Measurements from ENCODE around the gene NAALADL2.

NAALADL2 gene

DNA sequence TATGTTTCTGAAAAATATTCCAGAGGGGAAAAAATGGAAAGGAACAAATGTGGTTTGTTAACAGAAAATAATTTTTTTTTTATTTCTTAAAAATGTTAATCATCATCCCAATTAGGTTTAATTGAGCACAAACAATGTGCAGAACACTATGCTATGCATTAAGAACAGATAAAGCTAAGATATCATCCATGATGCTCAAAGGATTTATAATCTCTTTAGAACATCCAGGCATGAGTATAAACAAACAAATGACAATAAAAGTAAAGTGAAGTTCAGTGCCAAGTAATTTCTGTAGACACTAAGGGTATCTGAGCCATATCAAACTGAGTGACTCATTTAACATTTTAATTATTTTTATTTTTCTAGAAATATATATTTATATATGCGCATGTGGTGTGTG is 732.2 kb downstream of the NAALADL2 start:
- DNase-seq (ENCODE audit: low read depth) = no peak
- TF ChIP-seq, protein P1, sequence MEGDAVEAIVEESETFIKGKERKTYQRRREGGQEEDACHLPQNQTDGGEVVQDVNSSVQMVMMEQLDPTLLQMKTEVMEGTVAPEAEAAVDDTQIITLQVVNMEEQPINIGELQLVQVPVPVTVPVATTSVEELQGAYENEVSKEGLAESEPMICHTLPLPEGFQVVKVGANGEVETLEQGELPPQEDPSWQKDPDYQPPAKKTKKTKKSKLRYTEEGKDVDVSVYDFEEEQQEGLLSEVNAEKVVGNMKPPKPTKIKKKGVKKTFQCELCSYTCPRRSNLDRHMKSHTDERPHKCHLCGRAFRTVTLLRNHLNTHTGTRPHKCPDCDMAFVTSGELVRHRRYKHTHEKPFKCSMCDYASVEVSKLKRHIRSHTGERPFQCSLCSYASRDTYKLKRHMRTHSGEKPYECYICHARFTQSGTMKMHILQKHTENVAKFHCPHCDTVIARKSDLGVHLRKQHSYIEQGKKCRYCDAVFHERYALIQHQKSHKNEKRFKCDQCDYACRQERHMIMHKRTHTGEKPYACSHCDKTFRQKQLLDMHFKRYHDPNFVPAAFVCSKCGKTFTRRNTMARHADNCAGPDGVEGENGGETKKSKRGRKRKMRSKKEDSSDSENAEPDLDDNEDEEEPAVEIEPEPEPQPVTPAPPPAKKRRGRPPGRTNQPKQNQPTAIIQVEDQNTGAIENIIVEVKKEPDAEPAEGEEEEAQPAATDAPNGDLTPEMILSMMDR (conservative IDR thresholded peaks at IDR 0.05; ENCODE audit: low read depth, low read length) = no peak
- no peak overlapping the region for H3K4me3 ChIP-seq (ENCODE audit: low read depth, low read length)

DNA sequence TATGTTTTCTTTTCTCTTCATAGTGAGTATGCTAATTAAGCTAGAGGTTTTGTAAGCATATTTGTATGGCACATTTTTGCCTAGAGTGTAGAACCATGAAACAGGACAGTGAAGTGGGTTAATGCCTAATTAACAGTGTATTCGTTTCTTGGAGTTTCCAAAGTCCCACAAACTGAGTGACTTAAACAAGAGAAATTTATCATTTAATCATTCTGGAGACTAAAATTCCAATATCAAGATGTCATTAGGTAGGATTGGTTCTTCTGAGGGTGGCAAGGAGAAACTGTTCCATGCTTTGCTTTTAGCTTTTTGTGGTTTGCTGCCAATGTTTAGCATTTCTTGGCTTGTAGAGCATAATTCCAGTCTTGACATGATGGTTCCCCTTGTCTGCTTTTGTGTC is 734.2 kb downstream of the NAALADL2 start:
- DNase-seq (ENCODE audit: low read depth) = no peak
- no peak overlapping the region for H3K4me3 ChIP-seq (ENCODE audit: low read depth, low read length)
- TF ChIP-seq, protein P1 (conservative IDR thresholded peaks at IDR 0.05; ENCODE audit: low read depth, low read length) = no peak

DNA sequence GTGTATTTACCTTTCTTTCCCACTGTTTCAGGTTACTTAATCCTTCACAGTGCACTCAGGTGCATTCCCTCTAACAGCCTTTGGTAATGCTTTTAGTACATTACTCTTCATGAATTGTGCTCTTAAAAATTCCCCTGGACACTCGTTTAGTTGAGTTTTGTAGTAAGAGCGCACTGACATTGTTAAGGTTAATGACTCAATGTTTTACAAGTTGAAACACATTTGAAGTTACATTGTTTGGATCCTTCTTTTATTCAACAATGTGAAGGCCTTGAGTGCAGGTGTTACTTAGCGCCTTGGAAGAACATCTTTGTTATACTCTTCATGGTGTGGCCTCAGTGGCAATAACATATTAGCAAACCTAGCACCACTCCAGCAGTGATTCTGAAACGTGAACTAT is 739.6 kb downstream of the NAALADL2 start:
- TF ChIP-seq, protein P1 (conservative IDR thresholded peaks at IDR 0.05; ENCODE audit: low read depth, low read length) = no peak
- DNase-seq (ENCODE audit: low read depth) = no peak
- no peak overlapping the region for H3K4me3 ChIP-seq (ENCODE audit: low read depth, low read length)

DNA sequence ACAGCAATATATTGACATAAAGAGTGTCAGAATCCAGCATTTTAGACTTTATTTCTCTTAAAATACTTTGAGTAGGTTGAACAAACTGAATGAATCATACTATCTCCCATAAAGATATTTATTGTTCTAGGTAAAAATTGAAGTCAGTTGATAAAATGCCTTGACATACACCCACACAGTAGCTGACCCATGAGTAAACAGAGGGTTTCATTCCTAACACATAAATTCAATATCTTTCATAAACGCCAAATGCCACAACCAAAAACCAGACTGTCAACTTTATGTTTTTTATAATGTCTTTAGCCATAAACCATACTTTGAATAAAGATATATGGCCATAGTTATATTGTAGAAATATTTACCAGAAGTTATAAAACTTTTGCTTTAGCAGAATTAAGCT is 742.4 kb downstream of the NAALADL2 start:
- no peak overlapping the region for H3K4me3 ChIP-seq (ENCODE audit: low read depth, low read length)
- TF ChIP-seq, protein P1 (conservative IDR thresholded peaks at IDR 0.05; ENCODE audit: low read depth, low read length) = no peak
- DNase-seq (ENCODE audit: low read depth) = peak; percentile 21

DNA sequence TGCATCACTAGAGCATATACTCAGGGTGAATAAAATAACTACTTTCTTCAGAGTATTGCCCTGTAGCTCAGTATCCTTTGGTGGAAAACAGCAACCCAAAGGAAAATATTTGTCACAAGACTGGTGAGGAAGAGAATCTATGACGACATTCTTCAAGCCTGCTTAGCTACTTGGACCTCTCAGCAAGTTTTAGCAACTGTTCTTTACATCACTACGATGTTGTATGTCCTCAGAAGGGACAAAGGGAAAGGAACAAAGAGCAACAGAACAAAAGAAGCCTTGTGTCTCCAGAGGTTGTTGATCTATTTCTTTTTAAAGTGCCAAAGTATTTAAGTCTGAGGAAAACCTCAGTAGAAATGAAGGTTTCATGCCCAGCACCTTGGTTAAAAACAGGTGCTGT is 746.7 kb downstream of the NAALADL2 start:
- TF ChIP-seq, protein P1 (conservative IDR thresholded peaks at IDR 0.05; ENCODE audit: low read depth, low read length) = no peak
- peak; percentile 23 for DNase-seq (ENCODE audit: low read depth)
- H3K4me3 ChIP-seq (ENCODE audit: low read depth, low read length) = no peak overlapping the region

DNA sequence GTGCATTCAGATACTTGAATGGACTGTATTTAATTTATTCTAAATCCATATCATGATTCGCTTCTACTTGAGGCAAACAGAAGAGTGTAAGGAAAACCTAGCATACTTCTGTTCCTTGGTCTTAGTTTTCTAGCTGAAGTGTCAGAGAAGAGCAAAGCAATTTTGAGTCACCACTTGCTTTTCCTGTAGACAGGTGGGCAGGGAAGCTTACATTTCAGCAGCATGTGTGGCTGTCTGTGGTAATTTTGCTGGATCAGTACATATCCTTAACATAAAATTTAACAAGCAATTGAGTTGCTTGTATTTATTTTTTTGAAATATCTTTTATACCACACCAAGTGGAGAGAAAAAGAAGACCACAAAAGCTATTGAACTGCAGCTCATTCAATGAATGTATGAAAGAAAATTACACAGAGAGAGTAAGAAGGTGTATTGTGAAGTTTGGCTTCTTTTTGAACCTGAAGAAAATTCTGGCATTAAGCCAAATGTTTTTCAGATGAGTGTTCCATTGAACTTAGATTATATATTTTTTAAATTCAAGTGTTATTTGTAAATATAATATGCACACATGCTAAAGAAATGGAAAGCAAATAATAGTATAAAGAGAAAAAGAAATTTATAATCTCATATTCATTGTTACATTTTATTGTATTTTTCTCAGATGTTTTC is 747.6 kb downstream of the NAALADL2 start:
- peak; percentile 15 for DNase-seq (ENCODE audit: low read depth)
- TF ChIP-seq, protein P1 (conservative IDR thresholded peaks at IDR 0.05; ENCODE audit: low read depth, low read length) = no peak
- no peak overlapping the region for H3K4me3 ChIP-seq (ENCODE audit: low read depth, low read length)

DNA sequence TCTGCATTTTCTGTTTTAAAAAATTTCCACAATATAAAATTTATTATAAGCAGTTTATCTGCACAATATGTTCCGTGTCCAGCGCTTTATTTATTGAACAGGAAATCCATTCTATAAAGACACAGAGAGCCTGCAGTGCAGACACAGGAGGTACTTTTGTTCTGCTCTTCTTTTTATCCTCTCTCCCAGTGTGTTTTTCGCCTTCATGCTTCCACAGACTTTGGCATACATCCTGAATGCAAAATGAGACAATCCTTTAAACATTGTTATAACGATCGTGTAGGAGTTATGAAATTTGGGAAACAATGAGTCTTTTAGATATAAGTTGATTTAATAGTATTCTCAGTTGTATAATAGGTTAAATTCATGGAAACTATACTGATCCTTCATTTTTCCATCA is 749.2 kb downstream of the NAALADL2 start:
- DNase-seq (ENCODE audit: low read depth) = no peak
- TF ChIP-seq, protein P1 (conservative IDR thresholded peaks at IDR 0.05; ENCODE audit: low read depth, low read length) = no peak

More for the DNA sequence above, 749.2 kb downstream of the NAALADL2 start:
- H3K4me3 ChIP-seq (ENCODE audit: low read depth, low read length) = no peak overlapping the region

Data from choroid plexus epithelial cell (primary cell).